Naive thymus-derived CD8-positive, alpha-beta T cell (primary cell): ENCODE data around the gene PANK4. TPM values are rescaled to one million over a fixed set of nuclear protein-coding genes. Genes with fewer than 3 reads are reported as not detected.
"Not testable (repeated sequence)": the region's sequence is repeated elsewhere in the genome, so short reads cannot be mapped to it uniquely, and the experiment has no call there.

ENCODE experiments used
- ATAC-seq, 2 donors: fragments of 150-1000 bp; cut with Tn5 transposase in 1 of 2; sonication (Bioruptor Pico), chemical (Tn5 transposase) in 1 of 2; 1 replicate in 1 of 2; 2 replicates in 1 of 2; pipeline ENCODE4 v1.10.0; 2021; ENCODE audit warnings: mild to moderate bottlenecking in 2 of 2, moderate library complexity in 2 of 2
- POLR2A ChIA-PET: fragments of 350-600 bp; sonication (Branson Sonifier 250); formaldehyde crosslinking; loops from one replicate; lab custom pipeline; 2021; ENCODE audit warnings: antibody characterized with exemption; lab: Charles Lee
- DNase-seq, 10 donors: peaks; one replicate each; pipeline versions ENCODE4 v3.0.0 to v3.0.0-alpha.2; 2020 to 2022
- H3K27ac Mint-ChIP-seq, 10 donors: one replicate each; pipeline ENCODE4 v1.8.0; 2020 to 2022; ENCODE audit warnings: mild to moderate bottlenecking in 10 of 10, mixed read lengths in 10 of 10, moderate library complexity in 4 of 10, inconsistent platforms in 1 of 10
- H3K27me3 Mint-ChIP-seq, 5 donors: one replicate each; pipeline ENCODE4 v1.8.0; 2021 to 2022; ENCODE audit warnings: mixed read lengths in 5 of 5
- H3K36me3 Mint-ChIP-seq, 3 donors: one replicate each; pipeline ENCODE4 v1.8.0; 2020 to 2022; ENCODE audit warnings: mixed read lengths in 3 of 3, mild to moderate bottlenecking in 2 of 3, inconsistent platforms in 1 of 3
- H3K4me1 Mint-ChIP-seq, 4 donors: one replicate each; pipeline ENCODE4 v1.8.0; 2021 to 2022; ENCODE audit warnings: mixed read lengths in 4 of 4
- H3K4me3 Mint-ChIP-seq, 10 donors: one replicate each; pipeline ENCODE4 v1.8.0; 2020 to 2022; ENCODE audit warnings: mild to moderate bottlenecking in 10 of 10, mixed read lengths in 10 of 10, moderate library complexity in 6 of 10, inconsistent platforms in 1 of 10
- H3K9me3 Mint-ChIP-seq, 9 donors: one replicate each; pipeline ENCODE4 v1.8.0; 2020 to 2022; ENCODE audit warnings: mixed read lengths in 9 of 9, mild to moderate bottlenecking in 3 of 9, inconsistent platforms in 1 of 9, moderate library complexity in 1 of 9
- polyA plus RNA-seq, 3 donors: library from polyadenylated mRNA; unstranded; fragments of 300-500 nt; fragmentation: Illumina TruSeq; gene quantifications; one replicate each; pipeline ENCODE4 v1.2.3, GENCODE V29; 2021
- total RNA-seq, 8 experiments: library from RNA in 2 of 8; stranded (reverse) in 2 of 8; gene quantifications; one replicate each; pipeline ENCODE4 v1.2.3 and lab custom pipeline; 2021 to 2026

The PANK4 gene
- total and polyA plus RNA-seq, 5 experiments from 2014 or later: 9.0 to 155 (median 31.7) TPM

DNA sequence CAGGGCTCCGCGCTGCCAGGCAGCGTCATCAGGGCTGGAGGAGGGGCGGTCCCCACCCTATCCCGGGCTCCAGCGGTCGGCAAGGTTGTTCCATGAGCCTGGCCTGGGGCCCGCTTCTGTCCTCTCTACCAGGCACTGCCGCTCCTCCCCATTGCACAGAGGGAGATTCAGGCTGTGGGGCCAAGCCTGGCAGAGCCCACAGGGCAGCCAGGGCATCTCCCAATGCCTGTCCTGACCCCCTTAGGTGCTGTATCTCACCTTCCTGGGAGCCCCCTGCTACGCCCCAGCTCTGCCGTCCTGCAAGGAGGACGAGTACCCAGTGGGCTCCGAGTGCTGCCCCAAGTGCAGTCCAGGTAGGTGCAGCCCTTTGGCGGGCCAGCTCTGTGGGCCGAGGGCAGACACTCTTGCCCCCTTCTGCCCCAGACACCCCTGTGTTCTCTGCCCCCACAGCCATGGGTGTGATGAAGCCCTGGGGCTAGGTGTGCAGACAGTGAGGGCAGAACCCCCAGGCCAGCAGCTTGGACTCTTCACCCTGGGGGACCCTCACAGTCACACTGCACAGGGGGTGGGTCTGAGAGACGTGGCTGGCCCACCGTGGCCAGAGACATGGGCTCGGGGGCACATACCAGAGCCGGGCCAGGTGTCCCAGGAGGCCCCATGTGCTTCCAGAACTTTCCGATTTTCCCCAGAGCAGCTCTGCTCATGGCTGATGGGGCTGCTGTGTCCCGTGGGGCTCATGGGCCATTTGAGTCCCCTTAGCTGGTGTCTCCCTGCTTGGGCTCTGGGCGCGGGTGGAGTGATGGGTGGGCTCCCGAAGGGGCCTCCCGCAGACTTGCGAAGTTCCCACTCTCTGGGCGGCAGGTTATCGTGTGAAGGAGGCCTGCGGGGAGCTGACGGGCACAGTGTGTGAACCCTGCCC is 31.3 kb upstream of the PANK4 start:
- DNase-seq (no peak), ATAC-seq (no peak)
- peaks cover 29 to 66% (median 47%) of the 10 kb centered on the region in 4 donors for H3K4me1 Mint-ChIP-seq
- no peaks in the 10 kb centered on the region for H3K9me3 Mint-ChIP-seq
- peaks cover 0 to 28% (median 4%) of the 10 kb centered on the region in 3 donors for H3K36me3 Mint-ChIP-seq
- POLR2A ChIA-PET: interaction anchor here (1.6 to 11.9 kb wide), 11 partner anchors 7 to 145 kb away, joined by 5 to 408 read pairs (median 20); partner anchors contain the start of genes PANK4, PEX10 and PRXL2B
- peak overlapping the region; percentile 91 to 99 (median 98) for H3K4me3 Mint-ChIP-seq
- no peaks in the 10 kb centered on the region for H3K27me3 Mint-ChIP-seq
- peak overlapping the region; percentile 75 to 99 (median 97) for H3K27ac Mint-ChIP-seq

DNA sequence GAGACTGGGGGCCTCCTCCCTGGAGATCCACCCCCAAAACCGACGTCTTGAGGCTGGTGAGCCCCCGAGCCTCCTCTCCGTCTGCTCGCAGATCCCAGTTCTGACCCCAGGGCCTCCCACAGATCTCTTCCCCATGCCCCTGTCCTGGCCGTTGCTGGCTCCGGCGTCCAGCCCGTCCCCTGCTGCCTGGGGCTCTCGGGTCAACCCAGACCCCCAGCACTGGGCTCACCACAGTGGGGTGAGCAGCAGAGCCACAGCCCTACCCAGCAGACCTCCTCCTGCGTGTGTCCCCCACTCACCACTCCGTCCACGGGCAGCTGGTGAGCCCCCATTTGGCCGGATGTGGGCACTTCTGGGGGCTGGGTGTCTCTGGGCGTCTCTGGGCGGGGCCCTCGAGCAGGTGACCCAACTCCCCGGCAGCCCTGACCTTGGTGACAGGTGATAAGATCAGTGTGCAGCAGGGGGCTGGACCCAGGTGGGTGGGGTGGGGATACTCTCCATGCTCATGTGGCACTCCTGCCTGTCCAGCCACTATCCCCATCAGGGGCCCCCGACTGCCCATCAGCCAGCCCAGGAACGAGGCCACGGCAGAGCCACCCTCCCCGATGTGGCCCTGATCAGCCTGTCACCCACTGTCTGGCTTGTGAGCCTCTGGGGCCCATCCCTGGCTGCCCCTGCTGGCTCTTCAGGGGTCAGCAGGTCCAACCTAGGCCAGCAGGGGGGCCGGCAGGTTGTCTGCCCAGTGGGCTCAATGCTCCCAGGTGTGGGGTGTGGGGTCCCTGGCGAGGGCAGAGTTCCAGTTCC is 30.5 kb upstream of the PANK4 start:
- H3K4me1 Mint-ChIP-seq: peaks cover 29 to 66% (median 47%) of the 10 kb centered on the region in 4 donors
- ATAC-seq: peak in 1 of 2 donors; percentile 1

DNA sequence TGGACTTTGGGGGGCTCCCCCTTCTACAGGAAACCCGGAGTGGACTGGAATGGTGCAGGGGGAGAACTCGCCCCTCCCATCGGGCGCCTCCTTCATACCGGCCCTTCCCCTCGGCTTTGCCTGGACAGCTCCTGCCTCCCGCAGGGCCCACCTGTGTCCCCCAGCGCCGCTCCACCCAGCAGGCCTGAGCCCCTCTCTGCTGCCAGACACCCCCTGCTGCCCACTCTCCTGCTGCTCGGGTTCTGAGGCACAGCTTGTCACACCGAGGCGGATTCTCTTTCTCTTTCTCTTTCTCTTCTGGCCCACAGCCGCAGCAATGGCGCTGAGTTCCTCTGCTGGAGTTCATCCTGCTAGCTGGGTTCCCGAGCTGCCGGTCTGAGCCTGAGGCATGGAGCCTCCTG is 29.9 kb upstream of the PANK4 start, which contains the start of gene TNFRSF14:
Gene TNFRSF14, plus strand, starts transcription at position 95 of the 401 bp plus-strand sequence. Its CDS starts 294 bp downstream, at position 389.
- Mint-ChIP-seq H3K36me3 (peaks cover 0 to 24% (median 4%) of the 10 kb centered on the region in 3 donors), H3K27me3 (no peaks in the 10 kb centered on the region), H3K4me1 (peaks cover 28 to 62% (median 44%) of the 10 kb centered on the region in 4 donors), H3K4me3 (peak within 1 kb of the TSS; percentile 91 to 99 (median 98)), H3K27ac (peak within 1 kb of the TSS; percentile 93 to 99 (median 98)), H3K9me3 (no peaks in the 10 kb centered on the region)
- ATAC-seq (peak; percentile 73 to 79), DNase-seq (peak; percentile 53 to 87 (median 74))
- POLR2A ChIA-PET: interaction anchor here (0.7 to 11.9 kb wide), 18 partner anchors 9 to 366 kb away, joined by 3 to 408 read pairs (median 8); partner anchors contain the start of genes FAAP20, MORN1, PANK4 and PEX10

More for the DNA sequence above, 30.5 kb upstream of the PANK4 start:
- no peak for DNase-seq
- Mint-ChIP-seq H3K36me3 (peaks cover 0 to 28% (median 4%) of the 10 kb centered on the region in 3 donors), H3K4me3 (peak overlapping the region; percentile 91 to 99 (median 98)), H3K27ac (peak overlapping the region; percentile 93 to 99 (median 98)), H3K9me3 (no peaks in the 10 kb centered on the region), H3K27me3 (no peaks in the 10 kb centered on the region)
- POLR2A ChIA-PET: interaction anchor here (0.7 to 11.9 kb wide), 15 partner anchors 8 to 367 kb away, joined by 3 to 408 read pairs (median 11); partner anchors contain the start of genes MORN1, PANK4, PEX10 and PRXL2B

DNA sequence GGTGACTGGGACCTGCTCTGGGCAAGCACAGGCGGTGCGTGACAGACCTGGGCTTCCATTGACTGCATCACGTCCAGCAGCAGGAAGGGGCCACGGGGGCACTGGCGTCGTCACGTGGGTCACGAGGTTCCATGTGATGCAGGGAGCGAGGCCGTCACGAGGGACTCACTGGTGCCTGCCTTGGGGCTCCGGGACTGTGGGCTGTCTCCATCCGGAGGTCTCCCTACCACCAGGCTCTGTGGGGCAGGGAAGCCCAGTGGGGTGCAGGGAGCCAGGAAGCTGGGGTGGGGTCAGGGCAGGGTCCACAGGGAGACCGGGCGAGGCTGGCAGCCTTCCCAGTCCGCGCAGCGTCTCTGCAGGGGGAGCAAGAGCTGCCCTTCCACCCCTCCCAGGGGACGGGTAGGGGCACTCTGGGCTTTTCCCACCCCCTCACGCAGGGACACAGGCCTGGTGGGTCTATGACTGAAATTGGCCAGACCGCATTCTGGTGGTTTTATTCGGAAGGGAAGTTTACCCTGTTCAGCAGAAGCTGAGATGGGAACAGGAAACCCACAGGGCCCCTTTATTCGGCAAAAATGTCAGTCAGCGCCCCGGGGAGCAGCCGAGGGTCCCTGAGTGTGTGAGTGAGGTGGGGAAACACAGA is 29.4 kb upstream of the PANK4 start:
- H3K27me3 Mint-ChIP-seq: no peaks in the 10 kb centered on the region
- peak overlapping the region; percentile 91 to 99 (median 98) for H3K4me3 Mint-ChIP-seq
- ATAC-seq (peak; percentile 50 to 67), DNase-seq (peak; percentile 58 to 88 (median 70))
- H3K36me3 Mint-ChIP-seq: peaks cover 0 to 19% (median 4%) of the 10 kb centered on the region in 3 donors
- peaks cover 24 to 57% (median 46%) of the 10 kb centered on the region in 4 donors for H3K4me1 Mint-ChIP-seq
- POLR2A ChIA-PET: interaction anchor here (0.6 to 11.9 kb wide), 20 partner anchors 9 to 366 kb away, joined by 3 to 408 read pairs (median 6); partner anchors contain the start of genes FAAP20, MORN1, PANK4 and PEX10
- peak overlapping the region; percentile 93 to 99 (median 98) for H3K27ac Mint-ChIP-seq
- no peaks in the 10 kb centered on the region for H3K9me3 Mint-ChIP-seq

DNA sequence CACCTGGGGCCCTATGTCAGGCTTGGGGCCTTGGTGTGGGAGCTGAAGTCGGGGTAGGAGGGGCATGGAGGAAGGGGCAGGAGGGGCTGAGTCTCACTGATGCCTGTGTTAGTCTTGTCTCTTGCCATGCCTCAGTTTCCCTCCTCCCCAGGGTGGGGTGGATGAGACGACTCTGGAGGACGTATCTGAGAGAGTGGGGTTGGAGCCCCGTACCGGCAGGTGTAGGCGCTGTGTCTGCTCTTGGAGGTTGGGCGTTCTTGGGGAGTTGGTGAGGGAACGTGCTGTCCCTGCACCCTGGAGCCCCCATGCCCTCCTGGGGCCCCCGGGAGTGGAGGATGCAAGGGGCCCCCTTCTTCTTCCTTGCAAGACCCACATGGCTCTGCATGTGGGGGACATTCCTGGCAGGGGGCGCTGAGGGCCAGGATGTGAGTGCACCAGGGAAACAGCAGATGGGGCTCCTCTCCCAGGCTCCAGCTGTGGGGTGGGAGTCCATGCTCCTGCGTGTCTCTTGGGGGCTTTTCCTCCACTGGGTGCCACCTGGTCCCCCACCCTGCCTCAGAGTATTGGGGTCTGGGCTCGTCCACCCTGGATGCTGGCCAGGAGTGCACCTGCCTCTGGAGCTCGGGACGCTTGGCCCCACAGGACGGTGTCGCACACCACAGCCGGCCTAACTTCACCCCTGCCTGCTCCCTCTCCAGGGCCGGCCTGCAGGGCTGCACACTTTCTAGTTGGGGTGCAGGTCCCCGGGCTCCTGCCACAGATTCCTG is 28.4 kb upstream of the PANK4 start:
- H3K4me3 Mint-ChIP-seq: peak overlapping the region; percentile 45 to 99 (median 98)
- peaks cover 0 to 12% (median 4%) of the 10 kb centered on the region in 3 donors for H3K36me3 Mint-ChIP-seq
- H3K4me1 Mint-ChIP-seq: peaks cover 21 to 56% (median 50%) of the 10 kb centered on the region in 4 donors
- ATAC-seq (peak; percentile 50 to 52), DNase-seq (peak; percentile 59 to 89 (median 70))
- POLR2A ChIA-PET: interaction anchor here (0.5 to 11.9 kb wide), 10 partner anchors 8 to 360 kb away, joined by 5 to 408 read pairs (median 21); partner anchors contain the start of genes FAAP20, PANK4, PEX10 and PRXL2B
- H3K27me3 Mint-ChIP-seq: no peaks in the 10 kb centered on the region
- H3K27ac Mint-ChIP-seq: peak overlapping the region; percentile 76 to 99 (median 98)
- H3K9me3 Mint-ChIP-seq: no peaks in the 10 kb centered on the region

DNA sequence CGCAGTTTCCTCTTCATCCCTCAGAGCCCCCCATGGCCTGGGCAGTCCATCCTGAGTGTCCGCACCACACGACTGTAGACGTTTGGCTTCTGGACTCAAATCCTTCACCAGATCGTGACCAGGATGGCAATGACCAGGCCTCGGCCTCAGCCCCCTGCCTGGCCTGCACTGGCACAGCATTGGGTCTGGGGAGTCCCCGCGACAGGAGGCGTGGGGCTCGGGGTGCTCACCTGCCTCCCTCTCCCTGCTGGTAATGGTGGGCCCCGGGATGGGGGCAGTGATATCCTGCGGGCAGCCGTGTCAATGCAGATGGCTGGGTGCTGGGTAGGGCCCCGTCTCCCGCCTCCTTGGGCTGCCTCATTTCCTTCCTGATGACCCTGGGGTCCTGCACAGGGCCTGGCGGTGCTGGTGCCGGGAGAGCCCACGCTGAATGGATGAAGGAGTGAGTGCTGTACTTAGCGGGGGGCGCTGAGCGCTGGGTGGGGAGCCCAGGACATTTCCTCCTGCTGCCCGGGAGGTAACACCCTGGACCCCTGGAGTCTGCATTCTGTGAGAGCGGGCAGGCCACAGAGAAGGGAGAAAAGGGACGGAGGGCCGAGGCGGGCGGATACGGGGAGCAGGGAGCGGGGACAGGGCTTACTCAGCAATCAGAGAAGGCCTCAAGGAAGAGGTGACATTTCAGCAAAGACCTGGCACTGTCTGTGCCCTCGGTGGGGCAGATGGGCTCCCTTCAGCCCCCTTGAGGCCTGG is 27.6 kb upstream of the PANK4 start:
- peak in 1 of 10 donors; percentile 62 for DNase-seq
- peaks cover 18 to 58% (median 54%) of the 10 kb centered on the region in 4 donors for H3K4me1 Mint-ChIP-seq

DNA sequence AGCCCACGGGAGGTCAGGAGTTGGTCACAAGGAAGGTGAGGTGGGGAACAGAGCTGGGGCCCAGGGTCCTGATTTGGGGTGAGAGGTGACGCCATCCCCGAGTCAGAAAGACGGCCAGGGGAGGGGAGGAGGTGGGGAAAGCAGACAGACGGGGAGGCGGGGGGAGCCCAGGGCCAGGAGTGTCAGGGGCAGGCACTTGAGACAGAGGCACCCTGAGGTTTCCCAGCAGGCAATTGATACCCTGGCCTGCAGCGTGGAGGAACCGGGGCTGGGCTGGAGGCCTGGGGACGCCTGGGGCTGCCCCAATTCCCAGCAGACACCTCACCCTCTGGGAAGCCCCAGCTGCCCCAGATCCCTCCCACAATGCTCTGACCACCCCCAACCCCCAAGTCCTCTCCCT is 26.7 kb upstream of the PANK4 start:
- H3K27me3 Mint-ChIP-seq, POLR2A ChIA-PET, H3K27ac Mint-ChIP-seq, H3K36me3 Mint-ChIP-seq, H3K4me3 Mint-ChIP-seq, ATAC-seq, H3K9me3 Mint-ChIP-seq, DNase-seq: not testable (repeated sequence)
- peaks cover 19 to 57% (median 53%) of the 10 kb centered on the region in 4 donors for H3K4me1 Mint-ChIP-seq

More for the DNA sequence above, 27.6 kb upstream of the PANK4 start:
- Mint-ChIP-seq H3K36me3 (peaks cover 0 to 6% (median 4%) of the 10 kb centered on the region in 3 donors), H3K4me3 (peak overlapping the region in 7 of 10 donors; percentile 6 to 98 (median 54)), H3K27me3 (no peaks in the 10 kb centered on the region), H3K27ac (peak overlapping the region in 8 of 10 donors; percentile 76 to 99 (median 95)), H3K9me3 (no peaks in the 10 kb centered on the region)
- POLR2A ChIA-PET: interaction anchor here (0.5 to 11.9 kb wide), 7 partner anchors 7 to 284 kb away, joined by 5 to 408 read pairs (median 22); partner anchors contain the start of genes PANK4, PEX10 and PRXL2B
- ATAC-seq: no peak

DNA sequence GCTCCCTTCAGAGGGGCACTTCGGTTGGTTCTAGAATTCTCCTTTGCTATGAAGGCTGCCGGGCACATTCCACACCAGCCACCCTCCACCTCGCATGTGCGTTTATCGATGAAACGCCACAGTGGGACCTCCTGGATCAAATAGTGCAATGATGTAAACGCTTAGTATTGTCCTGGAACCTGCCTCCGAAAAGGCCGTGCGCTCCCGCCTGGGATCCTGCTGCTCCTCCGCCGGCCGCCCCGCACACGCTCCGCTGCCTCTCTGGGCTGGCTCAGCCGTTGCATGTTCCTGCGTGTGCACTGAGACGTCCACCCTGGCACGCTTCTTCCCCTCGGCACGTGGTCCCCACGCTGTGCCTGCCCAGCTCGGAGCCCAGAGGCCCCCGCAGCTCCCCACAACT is 25.8 kb upstream of the PANK4 start:
- Mint-ChIP-seq H3K4me1 (peaks cover 16 to 52% (median 50%) of the 10 kb centered on the region in 4 donors), H3K4me3 (no peak overlapping the region), H3K27ac (peak overlapping the region in 8 of 10 donors; percentile 9 to 83 (median 50)), H3K27me3 (no peaks in the 10 kb centered on the region), H3K36me3 (peaks cover 0 to 4% (median 0%) of the 10 kb centered on the region in 3 donors), H3K9me3 (no peaks in the 10 kb centered on the region)
- POLR2A ChIA-PET: no interaction called here
- no peak for DNase-seq
- no peak for ATAC-seq

DNA sequence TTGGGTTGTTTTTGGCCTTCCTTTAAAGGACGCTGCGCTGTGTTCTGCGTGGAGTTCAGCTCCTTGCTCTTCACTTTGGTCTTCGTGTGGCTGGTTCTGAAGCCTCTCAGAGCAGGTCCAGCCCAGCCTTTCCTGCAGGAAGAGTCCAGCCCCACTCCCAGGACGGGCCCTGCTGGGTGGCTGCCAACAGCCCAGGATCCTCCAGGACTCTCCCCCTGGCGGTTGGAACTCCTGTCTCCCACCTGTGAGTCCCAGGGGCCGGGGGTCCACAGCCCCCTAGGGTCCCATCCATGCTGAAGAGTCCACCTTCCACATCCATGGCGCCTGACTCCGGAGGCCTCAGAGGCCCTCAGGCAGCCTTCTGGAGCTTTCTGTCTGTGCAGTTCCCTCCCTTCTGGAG is 25.1 kb upstream of the PANK4 start:
- H3K27me3 Mint-ChIP-seq, POLR2A ChIA-PET, H3K4me3 Mint-ChIP-seq, H3K9me3 Mint-ChIP-seq, H3K36me3 Mint-ChIP-seq, DNase-seq, ATAC-seq: not testable (repeated sequence)
- H3K4me1 Mint-ChIP-seq: peaks cover 17 to 52% (median 50%) of the 10 kb centered on the region in 4 donors
- H3K27ac Mint-ChIP-seq: peak overlapping the region in 8 of 10 donors; percentile 65 to 96 (median 81)

DNA sequence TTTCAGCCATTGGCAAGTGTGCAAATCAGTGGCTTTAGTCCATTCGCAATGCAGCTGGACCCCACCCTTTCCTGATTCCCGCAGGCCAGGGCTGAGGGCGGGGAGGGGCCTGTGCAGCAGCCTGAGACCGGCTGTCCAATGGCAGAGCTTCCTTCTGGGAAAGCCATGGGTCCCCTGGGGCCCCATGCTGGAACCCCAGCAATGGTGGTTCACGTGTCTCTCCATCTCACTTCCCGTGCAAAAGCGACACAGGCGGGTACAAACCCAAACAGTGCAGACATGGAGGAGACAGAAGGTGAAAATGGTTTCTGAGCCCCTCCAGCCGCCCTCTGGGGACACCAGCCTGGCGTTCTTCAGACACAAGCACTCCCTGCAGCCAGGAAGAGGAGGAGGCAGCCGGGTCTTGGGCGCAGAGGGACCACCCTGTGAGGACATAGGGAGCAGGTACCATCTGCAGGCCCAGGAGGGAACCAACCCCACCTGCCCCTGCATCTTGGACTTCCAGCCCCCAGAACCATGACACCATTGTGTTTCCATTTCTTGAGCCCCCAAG is 24.0 kb upstream of the PANK4 start:
- peaks cover 14 to 45% (median 39%) of the 10 kb centered on the region in 4 donors for H3K4me1 Mint-ChIP-seq
- H3K27ac Mint-ChIP-seq: peak overlapping the region in 8 of 10 donors; percentile 79 to 97 (median 84)
- H3K4me3 Mint-ChIP-seq: peak overlapping the region in 1 of 10 donors; percentile 40
- not testable (repeated sequence) for H3K36me3 Mint-ChIP-seq, ATAC-seq, H3K9me3 Mint-ChIP-seq, H3K27me3 Mint-ChIP-seq, DNase-seq
- POLR2A ChIA-PET: interaction anchor here (7.4 to 13.3 kb wide), 2 partner anchors 20 to 35 kb away, joined by 139 to 528 read pairs; partner anchors contain the start of genes HES5, PANK4 and PRXL2B
